VCaP (cell line): ENCODE results near the gene GREM2.

ENCODE experiments used
- H3K27ac ChIP-seq: fragments of 450-650 bp; 2 replicates; pipeline ENCODE4 v1.5.1; 2017
- TF ChIP-seq, protein P1 (sequence below): fragments of 450-650 bp; conservative IDR thresholded peaks from 2 replicates; pipeline ENCODE4 v1.5.1; 2017; ENCODE audit warnings: mild to moderate bottlenecking, moderate library complexity

The GREM2 gene

GRCh38 chr1:240595476-240595875, 16.5 kb downstream of the GREM2 start:
- TF ChIP-seq, protein P1, sequence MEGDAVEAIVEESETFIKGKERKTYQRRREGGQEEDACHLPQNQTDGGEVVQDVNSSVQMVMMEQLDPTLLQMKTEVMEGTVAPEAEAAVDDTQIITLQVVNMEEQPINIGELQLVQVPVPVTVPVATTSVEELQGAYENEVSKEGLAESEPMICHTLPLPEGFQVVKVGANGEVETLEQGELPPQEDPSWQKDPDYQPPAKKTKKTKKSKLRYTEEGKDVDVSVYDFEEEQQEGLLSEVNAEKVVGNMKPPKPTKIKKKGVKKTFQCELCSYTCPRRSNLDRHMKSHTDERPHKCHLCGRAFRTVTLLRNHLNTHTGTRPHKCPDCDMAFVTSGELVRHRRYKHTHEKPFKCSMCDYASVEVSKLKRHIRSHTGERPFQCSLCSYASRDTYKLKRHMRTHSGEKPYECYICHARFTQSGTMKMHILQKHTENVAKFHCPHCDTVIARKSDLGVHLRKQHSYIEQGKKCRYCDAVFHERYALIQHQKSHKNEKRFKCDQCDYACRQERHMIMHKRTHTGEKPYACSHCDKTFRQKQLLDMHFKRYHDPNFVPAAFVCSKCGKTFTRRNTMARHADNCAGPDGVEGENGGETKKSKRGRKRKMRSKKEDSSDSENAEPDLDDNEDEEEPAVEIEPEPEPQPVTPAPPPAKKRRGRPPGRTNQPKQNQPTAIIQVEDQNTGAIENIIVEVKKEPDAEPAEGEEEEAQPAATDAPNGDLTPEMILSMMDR = no peak
- peak overlapping the region; percentile 91 for H3K27ac ChIP-seq

GRCh38 chr1:240591564-240591963, 20.4 kb downstream of the GREM2 start:
- H3K27ac ChIP-seq = no peak overlapping the region
- TF ChIP-seq, protein P1 = no peak

GRCh38 chr1:240591078-240591477, 20.9 kb downstream of the GREM2 start:
- TF ChIP-seq, protein P1 = no peak
- no peak overlapping the region for H3K27ac ChIP-seq

- TF ChIP-seq, protein P1 = no peak
- H3K27ac ChIP-seq = no peak overlapping the region
These were observed 22.3 kb downstream of the GREM2 start for GRCh38 chr1:240589585-240590110.

DNA sequence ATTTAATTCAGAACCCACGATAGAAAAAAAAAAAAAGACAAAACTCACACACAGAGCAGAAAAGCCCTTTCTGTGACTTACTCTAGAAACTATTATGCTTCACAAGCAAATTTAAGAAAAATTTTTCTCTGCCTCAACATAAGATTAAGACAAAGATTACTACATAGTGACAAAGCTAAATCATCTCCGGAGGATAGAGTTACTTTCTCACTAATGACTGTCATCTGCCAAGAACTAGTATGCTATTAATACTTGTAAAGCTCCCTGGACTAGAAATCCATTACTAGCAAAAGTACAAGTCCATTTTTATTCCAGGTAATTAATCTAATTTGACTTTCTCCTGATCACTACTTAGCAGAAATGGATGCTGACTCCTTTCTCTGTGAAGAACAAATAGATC, 25.9 kb downstream of the GREM2 start:
- TF ChIP-seq, protein P1 = no peak
- no peak overlapping the region for H3K27ac ChIP-seq

GRCh38 chr1:240582953-240583352, 29.0 kb downstream of the GREM2 start:
- TF ChIP-seq, protein P1 = no peak
- H3K27ac ChIP-seq = peak overlapping the region; percentile 10; the same call in 1 of the 2 replicates

- no peak overlapping the region for H3K27ac ChIP-seq
- TF ChIP-seq, protein P1 = no peak
These were observed 32.4 kb downstream of the GREM2 start for GRCh38 chr1:240579511-240579910.
